Stimulated activated naive B cell treated with anti-CD40 and anti-IgM and Interleukin-4, amounts not matched to agents 10 μg/mL and 1 μg/mL and 100 μg/mL, for 72 hours (primary cell): ENCODE data around the gene ELL.
"Not testable (repeated sequence)": the region's sequence is repeated elsewhere in the genome, so short reads cannot be mapped to it uniquely, and the experiment has no call there.

Experiments used
- ATAC-seq, 2 donors: fragments of 150-1000 bp; cut with Tn5 transposase; replicated peaks; 2 replicates each; pipeline ENCODE4 v1.10.0; 2021; ENCODE audit warnings: moderate library complexity in 1 of 2
- DNase-seq: peaks from one replicate; pipeline ENCODE4 v3.0.0; 2021
- H3K27ac Mint-ChIP-seq: one replicate; pipeline ENCODE4 v1.8.0; 2022; ENCODE audit warnings: mild to moderate bottlenecking, mixed read lengths
- H3K27me3 Mint-ChIP-seq, 2 donors: one replicate each; pipeline ENCODE4 v1.8.0; 2022; ENCODE audit warnings: mixed read lengths in 2 of 2
- H3K36me3 Mint-ChIP-seq, 2 donors: one replicate each; pipeline ENCODE4 v1.8.0; 2022; ENCODE audit warnings: mixed read lengths in 2 of 2, mild to moderate bottlenecking in 1 of 2
- H3K4me1 Mint-ChIP-seq, 2 donors: one replicate each; pipeline ENCODE4 v1.8.0; 2022; ENCODE audit warnings: mixed read lengths in 2 of 2, mild to moderate bottlenecking in 1 of 2
- H3K4me3 Mint-ChIP-seq, 2 donors: one replicate each; pipeline ENCODE4 v1.8.0; 2022; ENCODE audit warnings: mild to moderate bottlenecking in 2 of 2, mixed read lengths in 2 of 2, moderate library complexity in 1 of 2
- H3K9me3 Mint-ChIP-seq, 2 donors: one replicate each; pipeline ENCODE4 v1.8.0; 2022; ENCODE audit warnings: mixed read lengths in 2 of 2, mild to moderate bottlenecking in 1 of 2

The ELL gene

DNA sequence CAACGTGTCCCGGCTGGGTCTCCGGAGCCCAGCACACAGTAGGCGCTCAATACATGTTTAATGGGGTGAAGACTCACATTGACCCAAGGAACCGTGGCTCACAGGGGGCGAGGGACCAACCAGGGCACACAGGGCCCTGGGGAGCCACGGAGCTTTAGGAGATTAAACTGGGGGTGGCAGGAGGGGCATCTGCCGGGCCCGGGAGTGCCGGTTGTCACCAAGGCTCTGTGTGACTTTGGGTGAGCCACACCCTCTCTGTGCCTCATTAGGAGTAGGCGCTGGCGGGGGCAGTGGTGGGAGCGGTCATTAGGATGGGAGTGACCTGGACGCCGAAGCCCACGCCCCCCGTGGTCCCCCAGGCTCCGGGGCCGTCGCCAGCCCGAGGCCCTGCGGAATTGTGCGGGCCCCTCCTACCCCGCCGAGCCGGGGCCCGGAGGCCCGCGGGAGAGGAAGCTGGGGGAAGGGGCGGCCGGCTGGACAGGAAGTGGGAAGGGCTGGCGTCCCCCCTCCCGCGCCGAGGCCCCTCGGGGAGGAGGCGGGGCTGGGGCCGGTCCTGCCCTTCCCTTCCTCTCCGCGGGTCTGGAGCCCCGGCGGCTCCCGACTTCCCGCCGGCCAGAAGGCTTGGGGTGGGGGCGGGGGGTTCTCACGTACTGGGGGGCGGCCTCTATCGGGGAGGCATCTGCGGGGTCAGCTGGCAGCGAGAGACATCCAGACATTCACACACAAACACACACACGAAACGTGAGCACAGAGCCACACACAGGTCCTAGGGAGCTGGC lies 104.4 kb downstream of the ELL start:
- no peaks in the 10 kb centered on the region for H3K36me3 Mint-ChIP-seq
- H3K27ac Mint-ChIP-seq, result peak overlapping the region; percentile 82
- peaks cover 53 to 71% of the 10 kb centered on the region in 2 donors for H3K27me3 Mint-ChIP-seq
- H3K4me3 Mint-ChIP-seq, result peak overlapping the region; percentile 82 to 86
- no peak for ATAC-seq
- DNase-seq, result no peak
- peaks cover 47 to 77% of the 10 kb centered on the region in 2 donors for H3K4me1 Mint-ChIP-seq
- no peaks in the 10 kb centered on the region for H3K9me3 Mint-ChIP-seq

GRCh38 chr19:18416778-18417249 lies 105.1 kb downstream of the ELL start:
- no peaks in the 10 kb centered on the region for H3K9me3 Mint-ChIP-seq

GRCh38 chr19:18415178-18415867 lies 106.5 kb downstream of the ELL start:
- peak overlapping the region; percentile 59 to 63 for H3K4me3 Mint-ChIP-seq
- DNase-seq (no peak), ATAC-seq (no peak)
- no peak overlapping the region for H3K27ac Mint-ChIP-seq
- no peaks in the 10 kb centered on the region for H3K36me3 Mint-ChIP-seq
- no peaks in the 10 kb centered on the region for H3K9me3 Mint-ChIP-seq
- H3K4me1 Mint-ChIP-seq, result peaks cover 41 to 64% of the 10 kb centered on the region in 2 donors
- H3K27me3 Mint-ChIP-seq, result peaks cover 64 to 85% of the 10 kb centered on the region in 2 donors

More at GRCh38 chr19:18416778-18417249, 105.1 kb downstream of the ELL start:
- ATAC-seq (peak; percentile 17), DNase-seq (no peak)
- peak overlapping the region; percentile 82 for H3K27ac Mint-ChIP-seq
- peaks cover 59 to 78% of the 10 kb centered on the region in 2 donors for H3K27me3 Mint-ChIP-seq
- no peaks in the 10 kb centered on the region for H3K36me3 Mint-ChIP-seq
- peak overlapping the region; percentile 74 to 82 for H3K4me3 Mint-ChIP-seq
- H3K4me1 Mint-ChIP-seq, result peaks cover 44 to 72% of the 10 kb centered on the region in 2 donors

DNA sequence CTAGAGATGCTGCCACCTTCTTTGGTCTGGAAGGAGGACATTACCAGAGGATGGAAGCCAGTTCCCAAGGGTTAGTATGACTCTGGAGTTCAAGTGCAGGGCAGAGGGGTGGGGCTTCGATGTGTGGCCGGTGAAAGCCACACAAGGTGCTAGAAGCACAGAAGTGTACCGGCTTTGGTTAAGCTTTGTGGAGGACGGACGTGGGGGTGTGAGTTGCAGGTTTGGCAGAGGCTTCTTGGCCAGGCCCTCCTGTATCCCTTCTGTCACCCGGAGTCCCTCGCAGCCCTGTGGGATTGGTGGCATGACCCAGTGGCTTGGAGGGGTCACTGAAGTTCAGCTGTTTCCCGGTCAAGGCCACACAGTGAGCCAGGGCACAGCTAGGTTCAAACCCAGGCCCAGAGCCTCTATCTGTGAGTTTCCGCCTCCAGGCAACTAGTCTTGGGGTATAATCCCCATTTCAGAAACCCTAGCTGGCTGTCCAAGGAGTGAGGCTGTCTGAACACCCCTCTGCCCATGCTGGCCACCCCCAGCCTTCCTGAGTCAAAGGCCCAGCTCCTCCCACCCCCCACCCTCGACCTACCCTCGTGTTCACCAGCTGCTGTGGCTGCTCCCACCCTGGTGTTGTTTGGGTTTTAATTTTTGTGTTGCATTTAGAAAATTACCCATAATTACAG lies 107.2 kb downstream of the ELL start:
- DNase-seq (no peak), ATAC-seq (no peak)
- Mint-ChIP-seq H3K27me3 (peaks cover 64 to 81% of the 10 kb centered on the region in 2 donors), H3K4me3 (no peak overlapping the region), H3K4me1 (peaks cover 40 to 61% of the 10 kb centered on the region in 2 donors), H3K9me3 (no peaks in the 10 kb centered on the region), H3K27ac (no peak overlapping the region), H3K36me3 (no peaks in the 10 kb centered on the region)

- no peak for DNase-seq
- Mint-ChIP-seq H3K4me3 (no peak overlapping the region), H3K9me3 (no peaks in the 10 kb centered on the region), H3K27me3 (peaks cover 50 to 67% of the 10 kb centered on the region in 2 donors), H3K4me1 (peaks cover 33 to 57% of the 10 kb centered on the region in 2 donors), H3K36me3 (no peaks in the 10 kb centered on the region), H3K27ac (peak overlapping the region; percentile 42)
- ATAC-seq, result no peak
Measured at GRCh38 chr19:18412610-18413239, 109.1 kb downstream of the ELL start.

- DNase-seq, result peak; percentile 89
- peaks cover 14 to 33% of the 10 kb centered on the region in 2 donors for H3K4me1 Mint-ChIP-seq
- peak; percentile 97 for ATAC-seq
- peak overlapping the region; percentile 80 for H3K27ac Mint-ChIP-seq
- no peaks in the 10 kb centered on the region for H3K9me3 Mint-ChIP-seq
- H3K36me3 Mint-ChIP-seq, result no peaks in the 10 kb centered on the region
- peak overlapping the region in 1 of 2 donors; percentile 39 for H3K4me3 Mint-ChIP-seq
- peaks cover 17 to 22% of the 10 kb centered on the region in 2 donors for H3K27me3 Mint-ChIP-seq
Measured at GRCh38 chr19:18408053-18408476, 113.8 kb downstream of the ELL start.

GRCh38 chr19:18406749-18407148 lies 115.1 kb downstream of the ELL start:
- Mint-ChIP-seq H3K4me1 (peaks cover 22 to 46% of the 10 kb centered on the region in 2 donors), H3K9me3 (no peaks in the 10 kb centered on the region), H3K27me3 (peaks cover 3 to 9% of the 10 kb centered on the region in 2 donors), H3K36me3 (no peaks in the 10 kb centered on the region), H3K4me3 (no peak overlapping the region), H3K27ac (no peak overlapping the region)
- ATAC-seq, result no peak
- DNase-seq, result no peak

- H3K9me3 Mint-ChIP-seq, DNase-seq: not testable (repeated sequence)
- peaks cover 30 to 54% of the 10 kb centered on the region in 2 donors for H3K4me1 Mint-ChIP-seq
Measured at GRCh38 chr19:18405754-18406153, 116.1 kb downstream of the ELL start.

GRCh38 chr19:18402455-18403248 lies 119.2 kb downstream of the ELL start:
- not testable (repeated sequence) for DNase-seq, ATAC-seq, H3K27me3 Mint-ChIP-seq, H3K9me3 Mint-ChIP-seq, H3K36me3 Mint-ChIP-seq
- Mint-ChIP-seq H3K4me3 (peak overlapping the region in 1 of 2 donors; percentile 32), H3K4me1 (peaks cover 25 to 46% of the 10 kb centered on the region in 2 donors), H3K27ac (peak overlapping the region; percentile 91)

More at GRCh38 chr19:18405754-18406153, 116.1 kb downstream of the ELL start:
- ATAC-seq, H3K27ac Mint-ChIP-seq, H3K4me3 Mint-ChIP-seq, H3K36me3 Mint-ChIP-seq, H3K27me3 Mint-ChIP-seq: not testable (repeated sequence)

DNA sequence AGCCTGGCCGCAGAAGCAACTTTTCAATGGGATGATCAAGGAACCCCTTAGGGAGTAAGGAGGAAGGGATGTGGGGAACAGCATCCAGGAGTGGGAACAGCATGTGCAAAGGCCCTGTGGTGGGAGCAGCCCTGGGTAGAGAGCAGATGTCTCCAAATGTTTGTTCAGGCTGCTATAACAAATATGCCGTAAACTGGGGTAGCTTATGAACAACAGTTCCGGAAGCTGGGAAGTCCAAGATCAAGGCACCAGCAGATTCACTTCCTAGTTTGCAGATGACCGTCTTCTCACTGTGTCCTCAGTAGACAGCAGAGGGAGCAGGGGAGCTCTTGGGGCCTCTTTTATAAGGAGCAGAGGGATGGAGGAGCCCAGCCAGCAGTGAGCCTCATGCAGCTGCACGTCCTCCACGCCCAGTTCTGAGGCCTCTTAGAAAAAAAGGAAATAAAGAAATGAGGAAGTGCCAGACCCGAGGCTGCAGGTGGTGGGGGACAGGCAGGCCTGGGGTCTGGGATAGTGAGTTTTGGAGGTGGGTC lies 120.2 kb downstream of the ELL start:
- no peaks in the 10 kb centered on the region for H3K9me3 Mint-ChIP-seq
- ATAC-seq, result peak; percentile 73 to 85
- H3K4me1 Mint-ChIP-seq, result peaks cover 33 to 49% of the 10 kb centered on the region in 2 donors
- peaks cover 0 to 6% of the 10 kb centered on the region in 2 donors for H3K27me3 Mint-ChIP-seq
- peak overlapping the region; percentile 91 for H3K27ac Mint-ChIP-seq
- peak overlapping the region; percentile 48 to 55 for H3K4me3 Mint-ChIP-seq
- DNase-seq, result peak; percentile 66
- peaks cover 0 to 2% of the 10 kb centered on the region in 2 donors for H3K36me3 Mint-ChIP-seq

DNA sequence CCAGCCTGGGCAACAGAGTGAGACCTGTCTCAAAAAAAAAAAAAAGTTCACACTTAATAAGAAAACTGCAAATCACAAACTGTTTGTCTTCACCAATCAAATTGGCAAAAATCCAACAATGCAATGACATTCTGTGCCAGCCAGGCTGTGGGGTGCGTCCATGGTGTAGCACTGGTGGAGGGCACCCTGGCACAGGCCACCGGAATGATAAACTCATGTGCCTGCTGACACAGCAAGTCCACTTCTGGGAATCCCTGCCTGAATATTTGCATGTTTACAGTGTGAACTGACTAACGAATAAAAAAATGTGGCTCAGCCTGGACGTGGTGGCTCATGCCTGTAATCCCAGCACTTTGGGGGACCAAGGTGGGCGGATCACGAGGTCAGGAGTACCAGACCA lies 122.9 kb downstream of the ELL start:
- Mint-ChIP-seq H3K4me3 (no peak overlapping the region), H3K9me3 (no peaks in the 10 kb centered on the region), H3K36me3 (peaks cover 0 to 2% of the 10 kb centered on the region in 2 donors), H3K27ac (no peak overlapping the region), H3K27me3 (peaks cover 0 to 6% of the 10 kb centered on the region in 2 donors), H3K4me1 (peaks cover 35 to 53% of the 10 kb centered on the region in 2 donors)
- ATAC-seq (no peak), DNase-seq (no peak)

- H3K36me3 Mint-ChIP-seq, result peaks cover 0 to 2% of the 10 kb centered on the region in 2 donors
- no peaks in the 10 kb centered on the region for H3K9me3 Mint-ChIP-seq
- peak within 1 kb of the TSS; percentile 90 for H3K27ac Mint-ChIP-seq
- peaks cover 0 to 6% of the 10 kb centered on the region in 2 donors for H3K27me3 Mint-ChIP-seq
- peak; percentile 86 to 93 for ATAC-seq
- H3K4me3 Mint-ChIP-seq, result peak within 1 kb of the TSS; percentile 69 to 86
- peaks cover 30 to 53% of the 10 kb centered on the region in 2 donors for H3K4me1 Mint-ChIP-seq
- peak; percentile 64 for DNase-seq
Measured at GRCh38 chr19:18397242-18398202, 124.3 kb downstream of the ELL start, which contains the start of gene LRRC25. Gene LRRC25 (minus strand): TSS chr19:18397622. CDS start chr19:18396963, 659 bp downstream.
